RWPE1 (cell line): ENCODE data around the gene FAT3.

ENCODE experiments used
- CTCF ChIA-PET: fragments of 350-600 bp; sonication (Branson Sonifier 250); formaldehyde crosslinking; extraction: SDS; loops from one replicate; lab custom pipeline; 2021; lab: Yijun Ruan, JAX
- POLR2A ChIA-PET: fragments of 400-600 bp; formaldehyde crosslinking; extraction: SDS; loops from one replicate; lab custom pipeline; 2020; ENCODE audit warnings: antibody characterized with exemption; ENCODE audit not compliant: low non-redundant PET; lab: Yijun Ruan, JAX
- DNase-seq: peaks from one replicate; pipeline ENCODE4 v3.0.0; 2012; ENCODE audit warnings: low spot score
- H3K27ac ChIP-seq: fragments of 450-650 bp; 2 replicates; pipeline ENCODE4 v1.5.1; 2017
- TF ChIP-seq, protein P1 (sequence below): fragments of 450-650 bp; conservative IDR thresholded peaks from 2 replicates; pipeline ENCODE4 v1.5.1; 2017; ENCODE audit warnings: low read depth, mild to moderate bottlenecking

The FAT3 gene

DNA sequence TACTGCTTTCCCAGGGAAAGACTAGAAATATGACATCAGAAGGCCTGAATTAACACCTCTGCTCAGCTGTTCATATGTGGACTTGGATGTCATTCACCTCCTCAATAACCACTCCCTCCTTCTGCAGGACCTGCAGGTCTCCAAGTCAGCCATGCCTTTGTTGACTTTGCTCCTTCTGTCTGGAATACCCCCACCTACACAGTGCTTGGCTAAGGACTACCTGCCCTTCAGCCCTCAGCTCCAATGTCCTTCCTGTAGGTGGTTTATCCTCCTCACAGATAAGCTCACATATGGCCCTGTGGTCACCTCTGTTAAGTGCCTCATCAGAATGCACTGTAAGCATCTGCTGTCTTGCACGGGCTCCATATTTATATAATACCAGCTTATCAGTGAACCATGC, 26.4 kb upstream of the FAT3 start:
- TF ChIP-seq, protein P1, sequence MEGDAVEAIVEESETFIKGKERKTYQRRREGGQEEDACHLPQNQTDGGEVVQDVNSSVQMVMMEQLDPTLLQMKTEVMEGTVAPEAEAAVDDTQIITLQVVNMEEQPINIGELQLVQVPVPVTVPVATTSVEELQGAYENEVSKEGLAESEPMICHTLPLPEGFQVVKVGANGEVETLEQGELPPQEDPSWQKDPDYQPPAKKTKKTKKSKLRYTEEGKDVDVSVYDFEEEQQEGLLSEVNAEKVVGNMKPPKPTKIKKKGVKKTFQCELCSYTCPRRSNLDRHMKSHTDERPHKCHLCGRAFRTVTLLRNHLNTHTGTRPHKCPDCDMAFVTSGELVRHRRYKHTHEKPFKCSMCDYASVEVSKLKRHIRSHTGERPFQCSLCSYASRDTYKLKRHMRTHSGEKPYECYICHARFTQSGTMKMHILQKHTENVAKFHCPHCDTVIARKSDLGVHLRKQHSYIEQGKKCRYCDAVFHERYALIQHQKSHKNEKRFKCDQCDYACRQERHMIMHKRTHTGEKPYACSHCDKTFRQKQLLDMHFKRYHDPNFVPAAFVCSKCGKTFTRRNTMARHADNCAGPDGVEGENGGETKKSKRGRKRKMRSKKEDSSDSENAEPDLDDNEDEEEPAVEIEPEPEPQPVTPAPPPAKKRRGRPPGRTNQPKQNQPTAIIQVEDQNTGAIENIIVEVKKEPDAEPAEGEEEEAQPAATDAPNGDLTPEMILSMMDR = no peak
- H3K27ac ChIP-seq = no peak overlapping the region
- no peak for DNase-seq
- ChIA-PET POLR2A (no interaction called here), CTCF (interaction anchor here (0.5 kb wide), 1 partner anchor 1037 kb away, joined by 3 read pairs; no protein-coding TSS in a partner anchor)

DNA sequence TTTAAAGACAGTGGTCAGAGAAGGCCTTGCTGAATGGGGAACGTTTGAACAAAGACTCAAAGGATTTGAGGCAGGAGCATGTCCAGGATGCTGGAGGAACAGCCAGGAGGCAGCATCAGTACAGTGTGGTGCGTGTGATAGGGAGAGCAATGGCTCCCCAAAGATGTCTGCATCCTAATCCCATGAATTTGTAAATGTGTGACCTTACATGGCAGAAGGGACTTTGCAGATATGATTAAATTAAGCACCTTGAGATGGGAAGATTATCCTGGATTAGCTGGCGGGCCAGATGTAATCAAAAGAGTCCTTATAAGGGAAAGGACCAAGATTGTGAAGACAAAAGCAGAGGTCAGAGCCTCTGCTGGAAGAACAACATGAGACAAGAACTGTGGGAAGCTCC, 24.6 kb upstream of the FAT3 start:
- ChIA-PET POLR2A (no interaction called here), CTCF (no interaction called here)
- H3K27ac ChIP-seq = no peak overlapping the region
- DNase-seq = no peak
- TF ChIP-seq, protein P1 = no peak

DNA sequence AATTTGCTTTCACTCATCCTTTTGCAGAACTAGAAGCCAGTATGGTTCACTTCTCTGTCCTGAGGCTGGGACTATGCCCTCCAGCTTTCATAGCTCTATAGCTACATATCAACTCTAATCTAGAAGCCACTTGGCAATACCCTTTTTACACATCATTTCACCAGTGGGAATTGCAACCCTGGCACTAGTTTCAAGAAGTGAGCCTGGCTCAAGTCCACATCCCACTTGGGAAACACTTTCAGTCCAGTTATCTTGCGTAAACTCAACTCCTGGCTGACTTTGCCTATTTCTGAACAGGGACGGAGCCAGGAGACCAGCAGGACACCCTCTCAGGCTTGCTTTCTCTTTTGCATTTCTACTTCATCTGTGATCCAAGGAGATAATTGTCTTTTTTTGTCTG, 19.9 kb upstream of the FAT3 start:
- ChIA-PET CTCF (interaction anchor here (0.5 kb wide), 1 partner anchor 501 kb away, joined by 4 read pairs; no protein-coding TSS in a partner anchor), POLR2A (no interaction called here)
- TF ChIP-seq, protein P1 = no peak
- H3K27ac ChIP-seq = no peak overlapping the region
- no peak for DNase-seq

DNA sequence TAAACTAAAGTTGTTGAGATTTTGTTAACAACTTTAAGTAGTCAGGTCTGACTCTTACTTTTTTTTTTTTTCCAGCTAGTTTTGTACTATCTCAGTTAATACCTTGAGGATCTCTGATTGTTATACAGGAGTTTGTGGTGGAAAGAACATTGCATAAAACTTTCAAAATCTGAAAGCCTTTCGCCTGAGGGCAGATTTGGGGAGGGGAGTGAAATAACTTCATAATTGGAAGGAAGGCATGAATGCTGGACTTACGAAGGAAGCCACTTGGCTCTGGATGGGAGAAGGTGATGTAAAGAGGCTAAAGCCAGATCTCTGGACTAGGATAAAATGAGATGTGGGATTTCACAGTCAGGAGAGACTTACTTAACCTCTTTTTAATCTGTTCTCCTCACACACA, 18.2 kb upstream of the FAT3 start:
- no peak overlapping the region for H3K27ac ChIP-seq
- POLR2A ChIA-PET = no interaction called here
- TF ChIP-seq, protein P1 = no peak
- no peak for DNase-seq
- CTCF ChIA-PET = no interaction called here

DNA sequence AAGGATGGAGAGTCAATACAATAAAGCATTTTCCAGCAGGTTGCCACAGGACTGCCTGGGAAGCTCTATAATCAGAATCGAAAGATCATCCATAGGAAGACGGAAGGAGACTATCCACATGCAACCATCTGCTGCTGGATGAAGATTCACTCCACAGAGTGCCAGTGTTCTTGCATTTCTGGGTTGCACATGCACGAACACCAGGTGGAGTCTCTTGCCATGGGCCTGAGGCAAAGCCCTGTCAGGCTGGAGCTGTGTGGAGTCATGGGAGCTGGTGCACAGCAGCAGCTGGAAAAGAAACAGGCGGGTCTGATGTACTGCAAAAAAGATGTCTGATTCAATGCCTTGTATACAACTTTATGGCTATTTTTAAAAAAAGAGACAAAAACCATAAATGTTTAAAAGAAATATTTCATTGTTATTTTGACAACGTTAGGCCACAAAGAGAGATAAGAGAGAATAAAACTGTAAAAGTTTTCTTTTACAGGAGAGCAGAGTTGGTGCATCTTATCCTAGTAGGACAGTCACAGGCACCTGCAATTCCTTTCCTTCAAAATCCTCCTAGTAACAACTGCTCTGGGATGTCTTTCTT, 12.9 kb upstream of the FAT3 start:
- H3K27ac ChIP-seq = no peak overlapping the region
- CTCF ChIA-PET = interaction anchor here (0.6 kb wide), 2 partner anchors 516 to 674 kb away, joined by 3 to 6 read pairs; no protein-coding TSS in a partner anchor
- POLR2A ChIA-PET = no interaction called here
- TF ChIP-seq, protein P1 = no peak
- no peak for DNase-seq

DNA sequence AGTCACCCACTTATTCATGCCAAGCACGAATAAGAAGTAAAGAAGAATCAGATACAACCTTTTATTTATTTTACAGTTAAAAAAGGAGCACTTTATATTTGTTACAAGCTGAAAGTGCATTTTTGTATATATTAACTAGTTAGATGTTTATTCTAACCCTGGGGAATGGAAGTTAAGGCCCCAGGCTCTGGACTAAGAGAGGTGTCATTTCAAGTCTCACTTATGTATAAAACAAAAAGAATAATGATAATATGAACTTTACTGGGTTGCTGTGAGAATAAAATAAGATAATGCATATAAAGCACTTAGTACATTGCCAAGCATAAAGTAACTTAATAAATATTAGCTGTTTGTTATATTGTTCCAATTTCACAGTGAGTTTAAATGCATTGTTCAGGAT, 12.1 kb upstream of the FAT3 start:
- DNase-seq = no peak
- H3K27ac ChIP-seq = no peak overlapping the region
- TF ChIP-seq, protein P1 = no peak
- POLR2A ChIA-PET = no interaction called here
- CTCF ChIA-PET = no interaction called here
